Right lobe of liver (tissue), 4 donors: ENCODE measurements around the gene CYBC1.

Source experiments
- CTCF ChIP-seq, 4 donors: fragments of 200-600 bp in 3 of 4; fragments of 450-650 bp in 1 of 4; IDR thresholded peaks; one replicate each; pipeline versions ENCODE4 v1.5.1 to v1.8.0; 2016 to 2022; ENCODE audit warnings: antibody characterized with exemption in 4 of 4, mild to moderate bottlenecking in 2 of 4
- POLR2A ChIP-seq: fragments of 450-650 bp; IDR thresholded peaks from one replicate; pipeline ENCODE4 v1.6.1; 2017; ENCODE audit warnings: antibody characterized with exemption, mild to moderate bottlenecking
- donor health status: DM: no; HTN: no; CAD: no.
- donor health status: DM: no; HTN: no; CAD: no.
- donor health status: DM: no; HTN: yes; CAD: no.

GRCh38 chr17:82457073-82457928 lies 6.7 kb upstream of the CYBC1 start:
- no peak for TF ChIP-seq CTCF (IDR thresholded peaks at IDR 0.05)
- TF ChIP-seq POLR2A, result no peak
